ENCODE data around the gene CAMSAP1.

CAMSAP1 gene

GRCh38 chr9:135788576-135789300, 118.6 kb downstream of the CAMSAP1 start:
- DNase-seq: no peak

GRCh38 chr9:135787776-135788575, 119.4 kb downstream of the CAMSAP1 start:
- DNase-seq: no peak

- no peak for DNase-seq
Observed at GRCh38 chr9:135787317-135787716, 120.0 kb downstream of the CAMSAP1 start.

GRCh38 chr9:135786146-135786690, 121.1 kb downstream of the CAMSAP1 start:
- DNase-seq: no peak

- DNase-seq: no peak
Observed at GRCh38 chr9:135785013-135785575, 122.3 kb downstream of the CAMSAP1 start.

- DNase-seq: no peak
Observed at GRCh38 chr9:135783540-135784245, 123.7 kb downstream of the CAMSAP1 start.

GRCh38 chr9:135782946-135783345, 124.4 kb downstream of the CAMSAP1 start:
- DNase-seq: no peak

- DNase-seq: no peak
Observed at GRCh38 chr9:135780626-135781025, 126.7 kb downstream of the CAMSAP1 start.

GRCh38 chr9:135780086-135780485, 127.3 kb downstream of the CAMSAP1 start:
- DNase-seq: no peak

- DNase-seq: no peak
Observed at GRCh38 chr9:135779571-135779970, 127.8 kb downstream of the CAMSAP1 start.

GRCh38 chr9:135778421-135778820, 128.9 kb downstream of the CAMSAP1 start:
- DNase-seq: no peak

GRCh38 chr9:135777623-135778177, 129.6 kb downstream of the CAMSAP1 start:
- no peak for DNase-seq

- no peak for DNase-seq
Observed at GRCh38 chr9:135776893-135777622, 130.3 kb downstream of the CAMSAP1 start.

- DNase-seq: no peak
Observed at GRCh38 chr9:135775911-135776310, 131.4 kb downstream of the CAMSAP1 start.

- no peak for DNase-seq
Observed at GRCh38 chr9:135774794-135775525, 132.4 kb downstream of the CAMSAP1 start.

- DNase-seq: no peak
Observed at GRCh38 chr9:135774239-135774747, 133.1 kb downstream of the CAMSAP1 start.

- DNase-seq: no peak
Observed at GRCh38 chr9:135773530-135774238, 133.7 kb downstream of the CAMSAP1 start.

GRCh38 chr9:135772702-135773493, 134.4 kb downstream of the CAMSAP1 start:
- DNase-seq: no peak

- no peak for DNase-seq
Observed at GRCh38 chr9:135772056-135772646, 135.2 kb downstream of the CAMSAP1 start.
